Ovary (tissue), 3 donors: ENCODE measurements around the gene SORL1-AS1.

Experiments
- CTCF ChIP-seq, 3 donors: fragments of 450-650 bp in 2 of 3; fragments of 200-600 bp in 1 of 3; IDR thresholded peaks; one replicate each; pipeline versions ENCODE4 v1.5.1 to v1.8.0; 2016 to 2022; ENCODE audit warnings: antibody characterized with exemption in 3 of 3, mild to moderate bottlenecking in 1 of 3
- EP300 ChIP-seq: sonication (generic); formaldehyde crosslinking; IDR thresholded peaks from one replicate; pipeline ENCODE4 v1.6.1; 2017; ENCODE audit warnings: antibody characterized with exemption
- POLR2A ChIP-seq: fragments of 450-650 bp; IDR thresholded peaks from one replicate; pipeline ENCODE4 v1.6.1; 2017; ENCODE audit warnings: antibody characterized with exemption, mild to moderate bottlenecking, moderate library complexity
- donor health status: DM: no; HTN: no; CAD: no.

- TF ChIP-seq CTCF (IDR thresholded peaks at IDR 0.05) (no peak), POLR2A (no peak), EP300 (no peak)
Measured at GRCh38 chr11:121429556-121429955, 23.2 kb downstream of the SORL1-AS1 start.
